BE2C (cell line): ENCODE results near the gene ATP5F1C.
A peak's percentile ranks its signal among the peaks of the same experiment; 100 is the strongest.

Source experiments
- DNase-seq: peaks from one replicate; pipeline ENCODE4 v3.0.0-alpha.2; 2020
- H3K27me3 ChIP-seq: fragments of 250-450 bp; sonication (Bioruptor Pico); 2 replicates; pipeline ENCODE4 v1.5.1; 2020; ENCODE audit warnings: mild to moderate bottlenecking
- H3K36me3 ChIP-seq: fragments of 250-450 bp; sonication (Bioruptor Pico); 2 replicates; pipeline ENCODE4 v1.5.1; 2020; ENCODE audit warnings: mild to moderate bottlenecking
- H3K4me1 ChIP-seq: fragments of 250-450 bp; sonication (Bioruptor Pico); 2 replicates; pipeline ENCODE4 v1.5.1; 2020
- H3K4me3 ChIP-seq: 2 replicates; pipeline ENCODE4 v1.5.1; 2011; ENCODE audit warnings: low read depth, low read length
- H3K9me3 ChIP-seq: fragments of 250-450 bp; sonication (Bioruptor Pico); 2 replicates; pipeline ENCODE4 v1.5.1; 2020
- TF ChIP-seq, protein P1 (sequence below): IDR thresholded peaks from 2 replicates; pipeline ENCODE4 v1.5.1; 2012; ENCODE audit warnings: mild to moderate bottlenecking, low read depth, low read length

Gene ATP5F1C

DNA sequence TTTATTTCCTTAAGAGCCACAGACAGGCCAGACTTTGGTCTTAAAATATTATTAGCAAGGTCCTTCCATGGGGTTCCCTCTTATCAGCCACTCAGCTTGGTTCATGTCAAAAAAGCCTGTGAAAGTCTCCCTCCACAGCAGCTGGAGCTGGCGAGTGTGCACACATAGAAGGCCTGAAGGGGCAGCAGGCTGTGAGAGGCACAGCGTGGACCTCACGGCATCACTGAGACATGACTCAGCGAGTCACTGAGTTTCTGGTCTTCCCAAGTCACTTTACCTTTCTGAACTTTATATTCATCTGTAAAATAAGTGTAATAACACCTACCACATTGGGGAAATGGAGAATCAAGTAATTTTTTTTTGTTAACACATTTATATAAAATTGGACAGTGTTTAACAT lies 39.0 kb downstream of the ATP5F1C start:
- Histone ChIP-seq H3K9me3 (no peaks in the 10 kb centered on the region), H3K4me1 (no peaks in the 10 kb centered on the region), H3K4me3 (no peak overlapping the region), H3K36me3 (peaks cover 12% of the 10 kb centered on the region), H3K27me3 (no peaks in the 10 kb centered on the region)
- DNase-seq: peak; percentile 54
- TF ChIP-seq, protein P1, sequence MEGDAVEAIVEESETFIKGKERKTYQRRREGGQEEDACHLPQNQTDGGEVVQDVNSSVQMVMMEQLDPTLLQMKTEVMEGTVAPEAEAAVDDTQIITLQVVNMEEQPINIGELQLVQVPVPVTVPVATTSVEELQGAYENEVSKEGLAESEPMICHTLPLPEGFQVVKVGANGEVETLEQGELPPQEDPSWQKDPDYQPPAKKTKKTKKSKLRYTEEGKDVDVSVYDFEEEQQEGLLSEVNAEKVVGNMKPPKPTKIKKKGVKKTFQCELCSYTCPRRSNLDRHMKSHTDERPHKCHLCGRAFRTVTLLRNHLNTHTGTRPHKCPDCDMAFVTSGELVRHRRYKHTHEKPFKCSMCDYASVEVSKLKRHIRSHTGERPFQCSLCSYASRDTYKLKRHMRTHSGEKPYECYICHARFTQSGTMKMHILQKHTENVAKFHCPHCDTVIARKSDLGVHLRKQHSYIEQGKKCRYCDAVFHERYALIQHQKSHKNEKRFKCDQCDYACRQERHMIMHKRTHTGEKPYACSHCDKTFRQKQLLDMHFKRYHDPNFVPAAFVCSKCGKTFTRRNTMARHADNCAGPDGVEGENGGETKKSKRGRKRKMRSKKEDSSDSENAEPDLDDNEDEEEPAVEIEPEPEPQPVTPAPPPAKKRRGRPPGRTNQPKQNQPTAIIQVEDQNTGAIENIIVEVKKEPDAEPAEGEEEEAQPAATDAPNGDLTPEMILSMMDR: peak; percentile 34

DNA sequence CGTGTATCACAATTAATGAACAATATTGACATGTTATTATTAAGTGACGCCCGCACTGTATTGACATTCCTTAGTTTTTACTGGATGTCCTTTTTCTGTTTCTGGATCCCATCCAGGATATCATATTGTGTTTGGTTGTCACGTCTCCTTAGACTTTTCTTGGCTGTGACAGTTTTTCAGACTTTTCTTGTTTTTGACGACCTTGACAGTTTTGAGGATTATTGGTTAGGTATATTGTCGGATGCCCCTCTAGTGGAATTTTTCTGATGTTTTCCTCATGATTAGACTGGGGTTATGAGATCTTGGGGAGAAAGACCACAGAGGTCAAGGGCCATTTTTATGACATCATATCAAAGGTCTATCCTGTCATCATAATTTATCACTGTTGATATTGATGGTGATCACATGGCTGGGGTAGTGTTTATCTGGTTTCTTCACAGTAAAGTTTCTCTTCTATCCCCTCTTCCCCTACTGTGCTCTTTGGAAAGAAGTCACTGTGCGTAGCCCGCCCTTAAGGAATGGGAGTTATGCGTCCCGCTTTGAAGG lies 41.4 kb downstream of the ATP5F1C start:
- no peaks in the 10 kb centered on the region for H3K4me1 ChIP-seq
- no peaks in the 10 kb centered on the region for H3K27me3 ChIP-seq
- no peak for DNase-seq
- TF ChIP-seq, protein P1: no peak
- H3K9me3 ChIP-seq: no peaks in the 10 kb centered on the region
- no peak overlapping the region for H3K4me3 ChIP-seq
- H3K36me3 ChIP-seq: peaks cover 9% of the 10 kb centered on the region

DNA sequence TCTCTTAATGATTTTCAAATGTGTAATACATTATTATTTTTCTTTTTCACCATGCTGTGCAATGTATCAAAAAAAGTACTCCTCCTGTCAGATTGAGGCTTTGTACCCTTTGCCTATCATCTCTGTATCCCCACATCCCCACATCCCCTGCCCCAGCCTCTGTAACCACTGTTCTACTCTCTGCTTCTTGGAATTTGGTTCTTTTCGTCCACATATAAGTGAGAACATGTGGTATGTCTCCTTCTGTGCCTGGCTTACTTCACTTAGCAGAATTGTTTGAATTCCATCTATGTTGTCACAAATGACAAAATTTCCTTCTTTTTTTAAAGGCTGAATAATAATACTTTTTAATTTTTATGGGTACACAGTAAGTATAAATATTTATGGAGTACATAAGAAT lies 44.1 kb downstream of the ATP5F1C start:
- TF ChIP-seq, protein P1: no peak
- Histone ChIP-seq H3K36me3 (peaks cover 3% of the 10 kb centered on the region), H3K27me3 (no peaks in the 10 kb centered on the region), H3K9me3 (no peaks in the 10 kb centered on the region), H3K4me1 (no peaks in the 10 kb centered on the region), H3K4me3 (no peak overlapping the region)
- DNase-seq: no peak

DNA sequence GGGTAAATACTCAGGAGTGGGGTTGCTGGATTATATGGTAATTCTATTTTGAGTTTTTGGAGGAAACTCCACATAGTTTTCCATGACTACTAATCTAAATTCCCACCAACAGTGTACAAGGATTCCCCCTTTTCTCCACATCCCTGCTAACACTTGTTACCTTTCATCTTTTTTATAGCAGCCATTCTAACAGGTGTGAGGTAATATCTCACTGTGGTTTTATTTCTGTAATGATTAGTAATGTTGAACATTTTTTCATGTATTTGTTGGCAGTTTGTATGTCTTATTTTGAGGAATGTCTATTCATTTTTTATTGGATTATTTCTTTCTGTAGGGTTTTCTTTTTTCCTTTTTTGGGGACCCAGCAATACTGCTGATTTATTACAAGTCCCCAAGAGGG lies 45.2 kb downstream of the ATP5F1C start:
- TF ChIP-seq, protein P1: no peak
- Histone ChIP-seq H3K4me3 (no peak overlapping the region), H3K4me1 (no peaks in the 10 kb centered on the region), H3K36me3 (peaks cover 3% of the 10 kb centered on the region), H3K9me3 (no peaks in the 10 kb centered on the region), H3K27me3 (no peaks in the 10 kb centered on the region)
- no peak for DNase-seq

DNA sequence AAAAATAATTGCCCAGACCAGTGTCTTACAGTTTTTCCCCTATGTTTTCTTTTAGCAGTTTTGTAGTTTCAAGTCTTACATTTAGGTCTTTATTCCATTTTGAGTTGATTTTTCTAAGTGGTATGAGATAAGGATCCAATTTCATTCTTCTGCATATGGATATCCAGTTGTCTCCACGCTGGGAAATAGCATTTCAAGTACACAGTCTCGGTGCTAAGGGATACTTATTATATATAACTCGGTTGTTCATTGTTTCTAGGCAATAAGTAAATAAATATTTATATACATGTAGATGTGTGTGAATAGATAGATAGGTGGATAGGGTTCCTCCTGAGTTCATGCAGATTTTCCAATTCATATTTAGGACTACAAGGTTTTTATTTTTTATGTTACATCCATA lies 46.3 kb downstream of the ATP5F1C start:
- TF ChIP-seq, protein P1: no peak
- Histone ChIP-seq H3K4me1 (no peaks in the 10 kb centered on the region), H3K27me3 (no peaks in the 10 kb centered on the region), H3K36me3 (peaks cover 3% of the 10 kb centered on the region), H3K9me3 (no peaks in the 10 kb centered on the region), H3K4me3 (no peak overlapping the region)
- DNase-seq: no peak

DNA sequence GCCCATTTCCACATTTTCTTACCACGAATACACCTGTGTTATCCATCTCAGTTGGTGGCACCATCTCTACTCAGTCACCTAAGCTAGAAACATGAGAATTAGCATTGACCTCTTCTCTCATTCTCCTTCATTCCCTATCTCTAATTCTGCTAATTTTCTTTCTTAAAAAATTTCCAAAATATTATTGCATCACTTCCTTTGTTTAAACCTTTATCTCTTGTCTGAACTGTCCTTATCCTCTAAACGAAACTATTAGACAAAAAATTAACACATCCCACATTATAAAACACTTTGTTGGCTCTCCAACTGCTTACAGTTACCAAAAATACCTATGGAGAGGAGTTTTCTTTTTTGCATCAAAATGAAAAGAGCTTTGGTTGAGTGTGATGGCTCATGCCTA lies 48.6 kb downstream of the ATP5F1C start:
- TF ChIP-seq, protein P1: no peak
- DNase-seq: no peak
- H3K27me3 ChIP-seq: no peaks in the 10 kb centered on the region
- H3K9me3 ChIP-seq: no peaks in the 10 kb centered on the region
- H3K4me3 ChIP-seq: no peak overlapping the region
- H3K4me1 ChIP-seq: no peaks in the 10 kb centered on the region
- peaks cover 3% of the 10 kb centered on the region for H3K36me3 ChIP-seq
